ENCODE results near the gene FAM83E.

DNA sequence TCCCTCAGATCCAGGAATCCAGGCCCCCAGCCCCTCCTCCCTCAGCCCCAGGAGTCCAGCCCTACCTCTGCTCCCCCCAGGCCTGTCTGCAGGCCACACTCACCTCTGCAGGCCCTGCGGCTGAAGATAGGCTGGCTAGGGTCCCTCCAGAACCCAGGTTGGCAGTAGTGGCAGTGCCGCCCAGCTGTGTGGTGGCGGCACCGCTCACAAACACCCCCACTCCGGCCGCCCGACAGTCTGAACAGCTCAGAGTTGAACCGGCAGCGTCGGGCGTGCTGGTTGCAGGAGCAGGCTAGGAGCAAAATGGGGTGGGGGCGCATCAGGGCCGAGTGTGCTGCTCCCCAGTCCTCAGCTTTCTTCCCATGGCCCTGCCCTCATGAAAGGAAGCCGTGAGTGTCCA lies 49.6 kb upstream of the FAM83E start:
- TF ChIP-seq, protein P1, sequence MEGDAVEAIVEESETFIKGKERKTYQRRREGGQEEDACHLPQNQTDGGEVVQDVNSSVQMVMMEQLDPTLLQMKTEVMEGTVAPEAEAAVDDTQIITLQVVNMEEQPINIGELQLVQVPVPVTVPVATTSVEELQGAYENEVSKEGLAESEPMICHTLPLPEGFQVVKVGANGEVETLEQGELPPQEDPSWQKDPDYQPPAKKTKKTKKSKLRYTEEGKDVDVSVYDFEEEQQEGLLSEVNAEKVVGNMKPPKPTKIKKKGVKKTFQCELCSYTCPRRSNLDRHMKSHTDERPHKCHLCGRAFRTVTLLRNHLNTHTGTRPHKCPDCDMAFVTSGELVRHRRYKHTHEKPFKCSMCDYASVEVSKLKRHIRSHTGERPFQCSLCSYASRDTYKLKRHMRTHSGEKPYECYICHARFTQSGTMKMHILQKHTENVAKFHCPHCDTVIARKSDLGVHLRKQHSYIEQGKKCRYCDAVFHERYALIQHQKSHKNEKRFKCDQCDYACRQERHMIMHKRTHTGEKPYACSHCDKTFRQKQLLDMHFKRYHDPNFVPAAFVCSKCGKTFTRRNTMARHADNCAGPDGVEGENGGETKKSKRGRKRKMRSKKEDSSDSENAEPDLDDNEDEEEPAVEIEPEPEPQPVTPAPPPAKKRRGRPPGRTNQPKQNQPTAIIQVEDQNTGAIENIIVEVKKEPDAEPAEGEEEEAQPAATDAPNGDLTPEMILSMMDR (IDR thresholded peaks at IDR 0.05; ENCODE audit: poor library complexity, severe bottlenecking) = no peak
- TF ChIP-seq EP300 (conservative IDR thresholded peaks at IDR 0.05; ENCODE audit: poor library complexity, severe bottlenecking) (no peak), POLR2AphosphoS5 (IDR thresholded peaks at IDR 0.05) (no peak)

Measured in neural cell (in vitro differentiated cells).